NT2/D1 (cell line): Measurements from ENCODE around the gene U2AF1L4.
A peak's percentile ranks its signal among the peaks of the same experiment; 100 is the strongest.

Experiments used
- DNase-seq: peaks from one replicate; pipeline ENCODE4 v3.0.0-alpha.2; 2011; ENCODE audit warnings: low read depth, low spot score
- H3K27me3 ChIP-seq: 2 replicates; pipeline ENCODE4 v1.6.0; 2011; ENCODE audit warnings: mild to moderate bottlenecking; ENCODE audit not compliant: insufficient read length, insufficient read depth
- H3K36me3 ChIP-seq: 2 replicates; pipeline ENCODE4 v1.6.1; 2011; ENCODE audit warnings: mild to moderate bottlenecking, low read length, mixed read lengths; ENCODE audit not compliant: insufficient read depth, insufficient read length
- H3K4me1 ChIP-seq: 2 replicates; pipeline ENCODE4 v1.5.1; 2011; ENCODE audit not compliant: insufficient read depth, insufficient read length
- H3K4me3 ChIP-seq: 2 replicates; pipeline ENCODE4 v1.5.1; 2011; ENCODE audit warnings: low read depth; ENCODE audit not compliant: insufficient read length
- H3K9ac ChIP-seq: 2 replicates; pipeline ENCODE4 v1.6.0; 2011; ENCODE audit warnings: low read depth; ENCODE audit not compliant: insufficient read length
- H3K9me3 ChIP-seq: 2 replicates; pipeline ENCODE4 v1.5.1; 2011; ENCODE audit warnings: mild to moderate bottlenecking, low read length; ENCODE audit not compliant: insufficient read depth
- SUZ12 ChIP-seq: IDR thresholded peaks from 2 replicates; pipeline ENCODE4 v1.6.1; 2011; ENCODE audit not compliant: insufficient read length, insufficient read depth; ENCODE audit errors: extremely low read depth
- YY1 ChIP-seq: IDR thresholded peaks from 2 replicates; pipeline ENCODE4 v1.6.1; 2011; ENCODE audit not compliant: insufficient read length, insufficient read depth
- ZNF274 ChIP-seq: IDR thresholded peaks from 2 replicates; pipeline ENCODE4 v1.6.1; 2011; ENCODE audit warnings: mild to moderate bottlenecking, low read depth, low read length

The U2AF1L4 gene

DNA sequence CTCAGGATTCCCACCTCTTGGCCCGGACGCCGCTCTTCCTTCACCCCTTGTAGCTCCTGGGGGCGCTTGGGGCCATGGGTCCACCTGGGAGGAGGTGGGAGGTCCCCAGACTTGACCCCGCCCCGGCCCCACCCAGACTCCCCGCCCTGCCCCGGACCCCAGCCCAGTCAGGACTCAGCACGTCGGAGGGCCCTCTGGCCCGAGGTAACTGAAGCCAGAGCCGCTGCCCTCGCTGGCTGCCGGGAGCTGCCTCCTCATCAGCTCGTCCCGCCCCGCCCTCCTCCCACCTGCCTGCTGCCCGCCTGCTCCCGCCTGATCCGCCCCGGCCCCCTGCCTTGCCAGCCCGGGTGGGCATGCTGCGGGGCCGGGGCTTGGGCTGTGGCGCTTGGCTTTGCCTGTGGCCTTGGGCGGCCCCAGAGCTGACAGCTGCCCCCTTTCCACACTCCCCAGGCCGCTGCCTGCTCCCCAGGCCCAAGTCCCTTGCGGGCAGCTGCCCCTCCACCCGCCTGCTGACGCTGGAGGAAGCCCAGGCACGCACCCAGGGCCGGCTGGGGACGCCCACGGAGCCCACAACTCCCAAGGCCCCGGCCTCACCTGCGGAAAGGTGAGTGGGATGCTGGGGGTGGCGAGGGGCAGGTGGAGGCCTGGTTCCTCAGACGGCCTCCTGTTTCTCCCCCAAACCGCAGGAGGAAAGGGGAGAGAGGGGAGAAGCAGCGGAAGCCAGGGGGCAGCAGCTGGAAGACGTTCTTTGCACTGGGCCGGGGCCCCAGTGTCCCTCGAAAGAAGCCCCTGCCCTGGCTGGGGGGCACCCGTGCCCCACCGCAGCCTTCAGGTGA, 39.5 kb upstream of the U2AF1L4 start:
- H3K4me1 ChIP-seq = peaks cover 21% of the 10 kb centered on the region
- no peak for DNase-seq
- H3K9me3 ChIP-seq = no peaks in the 10 kb centered on the region
- peak overlapping the region; percentile 32 for H3K4me3 ChIP-seq
- H3K36me3 ChIP-seq = no peaks in the 10 kb centered on the region
- H3K9ac ChIP-seq = peak overlapping the region; percentile 74
- no peaks in the 10 kb centered on the region for H3K27me3 ChIP-seq
- no peak for TF ChIP-seq YY1
- no peak for TF ChIP-seq SUZ12
- no peak for TF ChIP-seq ZNF274

GRCh38 chr19:35783469-35784434, 38.5 kb upstream of the U2AF1L4 start:
- TF ChIP-seq ZNF274 (no peak), SUZ12 (no peak), YY1 (no peak)
- H3K27me3 ChIP-seq = no peaks in the 10 kb centered on the region
- H3K4me1 ChIP-seq = peaks cover 16% of the 10 kb centered on the region
- no peak overlapping the region for H3K9ac ChIP-seq
- H3K36me3 ChIP-seq = no peaks in the 10 kb centered on the region
- no peaks in the 10 kb centered on the region for H3K9me3 ChIP-seq
- no peak overlapping the region for H3K4me3 ChIP-seq
- no peak for DNase-seq

GRCh38 chr19:35782589-35782988, 37.4 kb upstream of the U2AF1L4 start:
- Histone ChIP-seq H3K4me3 (no peak overlapping the region), H3K36me3 (no peaks in the 10 kb centered on the region), H3K9ac (no peak overlapping the region), H3K9me3 (no peaks in the 10 kb centered on the region), H3K4me1 (peaks cover 20% of the 10 kb centered on the region), H3K27me3 (peaks cover 12% of the 10 kb centered on the region)
- no peak for TF ChIP-seq YY1
- TF ChIP-seq ZNF274 = no peak
- TF ChIP-seq SUZ12 = no peak
- no peak for DNase-seq

GRCh38 chr19:35781650-35782049, 36.4 kb upstream of the U2AF1L4 start:
- Histone ChIP-seq H3K4me3 (no peak overlapping the region), H3K9ac (peak overlapping the region; percentile 18), H3K27me3 (peaks cover 15% of the 10 kb centered on the region), H3K36me3 (no peaks in the 10 kb centered on the region), H3K9me3 (no peaks in the 10 kb centered on the region), H3K4me1 (peaks cover 21% of the 10 kb centered on the region)
- TF ChIP-seq YY1 (no peak), SUZ12 (no peak), ZNF274 (no peak)
- DNase-seq = no peak

GRCh38 chr19:35780717-35781116, 35.5 kb upstream of the U2AF1L4 start:
- Histone ChIP-seq H3K9ac (no peak overlapping the region), H3K27me3 (peaks cover 18% of the 10 kb centered on the region), H3K36me3 (no peaks in the 10 kb centered on the region), H3K4me3 (no peak overlapping the region), H3K9me3 (no peaks in the 10 kb centered on the region), H3K4me1 (peaks cover 23% of the 10 kb centered on the region)
- DNase-seq = no peak
- TF ChIP-seq ZNF274 (no peak), SUZ12 (no peak)

DNA sequence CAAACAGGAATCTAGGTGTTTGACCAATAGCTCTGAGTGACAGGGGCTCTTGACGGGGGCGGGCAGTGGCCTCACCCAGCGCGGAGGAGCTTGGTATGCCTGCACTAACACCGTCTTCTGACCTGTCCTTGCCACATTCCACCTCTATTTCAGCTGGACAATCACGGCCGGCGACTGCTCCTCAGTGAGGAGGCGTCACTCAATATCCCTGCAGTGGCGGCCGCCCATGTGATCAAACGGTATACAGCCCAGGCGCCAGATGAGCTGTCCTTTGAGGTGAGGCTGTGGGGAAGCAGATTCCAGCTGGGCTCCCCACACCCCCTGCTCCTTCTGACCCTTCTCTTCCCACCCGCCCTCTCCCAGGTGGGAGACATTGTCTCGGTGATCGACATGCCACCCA, 34.8 kb upstream of the U2AF1L4 start:
- no peak for DNase-seq
- no peak for TF ChIP-seq YY1
- no peak for TF ChIP-seq ZNF274
- no peak for TF ChIP-seq SUZ12
- H3K9ac ChIP-seq = no peak overlapping the region
- peaks cover 18% of the 10 kb centered on the region for H3K27me3 ChIP-seq
- H3K36me3 ChIP-seq = no peaks in the 10 kb centered on the region
- H3K9me3 ChIP-seq = no peaks in the 10 kb centered on the region
- no peak overlapping the region for H3K4me3 ChIP-seq
- H3K4me1 ChIP-seq = peaks cover 20% of the 10 kb centered on the region

DNA sequence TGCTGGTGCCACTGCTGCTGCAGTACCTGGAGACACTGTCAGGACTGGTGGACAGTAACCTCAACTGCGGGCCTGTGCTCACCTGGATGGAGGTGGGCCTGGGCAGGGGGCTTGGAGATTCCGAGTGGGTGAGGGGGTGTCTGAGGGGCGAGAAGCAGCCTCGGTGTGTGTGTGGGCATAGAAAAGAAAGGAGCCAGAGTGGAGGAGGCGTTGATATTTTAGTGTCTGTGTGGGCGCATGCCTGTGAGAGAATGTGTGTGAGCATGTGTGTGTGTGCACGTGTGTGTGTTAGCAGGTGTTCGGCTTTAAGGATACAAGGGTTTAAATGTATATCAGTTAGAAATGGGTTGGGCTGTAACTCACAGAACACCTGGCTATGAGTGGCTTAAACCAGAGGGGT, 33.8 kb upstream of the U2AF1L4 start:
- Histone ChIP-seq H3K4me1 (peaks cover 23% of the 10 kb centered on the region), H3K9ac (no peak overlapping the region), H3K27me3 (peaks cover 24% of the 10 kb centered on the region), H3K36me3 (no peaks in the 10 kb centered on the region), H3K9me3 (no peaks in the 10 kb centered on the region), H3K4me3 (no peak overlapping the region)
- no peak for DNase-seq
- no peak for TF ChIP-seq YY1
- no peak for TF ChIP-seq SUZ12
- no peak for TF ChIP-seq ZNF274
